HG03095 (cell line): ENCODE data around the gene PROM2.

Experiments used
- ATAC-seq: cut with Tn5 transposase; IDR thresholded peaks from one replicate; pipeline ENCODE4 v1.9.1; 2021; ENCODE audit warnings: moderate library complexity; ENCODE audit not compliant: unreplicated experiment

The PROM2 gene

GRCh38 chr2:95306336-95306895 lies 32.2 kb downstream of the PROM2 start:
- no peak for ATAC-seq

GRCh38 chr2:95307036-95307435 lies 32.8 kb downstream of the PROM2 start:
- no peak for ATAC-seq

- no peak for ATAC-seq
These were observed 33.6 kb downstream of the PROM2 start for GRCh38 chr2:95307878-95308277.

- no peak for ATAC-seq
These were observed 34.3 kb downstream of the PROM2 start for GRCh38 chr2:95308426-95308990.

GRCh38 chr2:95309599-95309998 lies 35.4 kb downstream of the PROM2 start:
- no peak for ATAC-seq

GRCh38 chr2:95310216-95310615 lies 36.0 kb downstream of the PROM2 start:
- ATAC-seq: no peak

- no peak for ATAC-seq
These were observed 36.4 kb downstream of the PROM2 start for GRCh38 chr2:95310651-95311050.

GRCh38 chr2:95311815-95312542 lies 37.7 kb downstream of the PROM2 start:
- ATAC-seq: no peak

GRCh38 chr2:95312543-95313201 lies 38.4 kb downstream of the PROM2 start:
- ATAC-seq: no peak

- no peak for ATAC-seq
These were observed 39.3 kb downstream of the PROM2 start for GRCh38 chr2:95313296-95314131.

GRCh38 chr2:95314598-95314963 lies 40.3 kb downstream of the PROM2 start:
- ATAC-seq: no peak

- ATAC-seq: no peak
These were observed 40.8 kb downstream of the PROM2 start for GRCh38 chr2:95314964-95315611.

- ATAC-seq: no peak
These were observed 41.7 kb downstream of the PROM2 start for GRCh38 chr2:95315801-95316411.

GRCh38 chr2:95316466-95317122 lies 42.3 kb downstream of the PROM2 start:
- no peak for ATAC-seq

- no peak for ATAC-seq
These were observed 42.9 kb downstream of the PROM2 start for GRCh38 chr2:95317123-95317500.

GRCh38 chr2:95317665-95318425 lies 43.6 kb downstream of the PROM2 start:
- no peak for ATAC-seq

GRCh38 chr2:95318431-95319220 lies 44.4 kb downstream of the PROM2 start:
- ATAC-seq: no peak
